A673 (cell line): ENCODE data around the gene DDX54. TPM values are rescaled to one million over a fixed set of nuclear protein-coding genes. Genes with fewer than 3 reads are reported as not detected.

Experiments used
- BruUV-seq: library from RNA; stranded (reverse); fragments of 400-500 nt; replicated peaks from 2 replicates; lab custom pipeline; 2021; lab: Mats Ljungman, UMichigan
- CTCF ChIA-PET: fragments of 300-600 bp; sonication (Branson Sonifier 250); formaldehyde crosslinking; loops from one replicate; lab custom pipeline; 2022; ENCODE audit warnings: antibody characterized with exemption; lab: Charles Lee
- POLR2A ChIA-PET: fragments of 300-600 bp; sonication (Branson Sonifier 250); formaldehyde crosslinking; loops from one replicate; lab custom pipeline; 2022; ENCODE audit warnings: antibody characterized with exemption; ENCODE audit not compliant: low non-redundant PET; lab: Charles Lee
- DNase-seq: peaks from one replicate; pipeline ENCODE4 v3.0.0-alpha.2; 2015; ENCODE audit warnings: low spot score
- H3K27ac ChIP-seq: fragments of 200-600 bp; sonication (generic); 2 replicates; pipeline ENCODE4 v1.5.1; 2016; ENCODE audit warnings: mixed run types, low read depth, mild to moderate bottlenecking, mixed read lengths, antibody characterized with exemption, low read length; ENCODE audit not compliant: poor library complexity, severe bottlenecking
- H3K27me3 ChIP-seq: fragments of 200-600 bp; sonication (generic); replicated peaks from 2 replicates; pipeline ENCODE4 v1.6.1; 2017; ENCODE audit warnings: mixed run types, low read depth, mild to moderate bottlenecking, mixed read lengths, antibody characterized with exemption, low read length; ENCODE audit not compliant: insufficient read depth, poor library complexity
- H3K36me3 ChIP-seq: fragments of 200-600 bp; sonication (generic); 2 replicates; pipeline ENCODE4 v1.6.1; 2016; ENCODE audit warnings: mixed run types, mild to moderate bottlenecking, mixed read lengths, antibody characterized with exemption, low read length; ENCODE audit not compliant: insufficient read depth, poor library complexity, severe bottlenecking
- H3K4me1 ChIP-seq: fragments of 200-600 bp; sonication (generic); 2 replicates; pipeline ENCODE4 v1.6.1; 2017; ENCODE audit warnings: mixed run types, mild to moderate bottlenecking, mixed read lengths, antibody characterized with exemption, low read length; ENCODE audit not compliant: insufficient read depth, poor library complexity, severe bottlenecking
- H3K4me3 ChIP-seq: fragments of 200-600 bp; sonication (generic); 2 replicates; pipeline ENCODE4 v1.5.1; 2016; ENCODE audit warnings: low read depth, mixed run types, mild to moderate bottlenecking, mixed read lengths, low read length; ENCODE audit not compliant: poor library complexity, severe bottlenecking
- H3K9me3 ChIP-seq: fragments of 200-600 bp; sonication (generic); 2 replicates; pipeline ENCODE4 v1.6.1; 2016; ENCODE audit warnings: mixed run types, low read depth, mild to moderate bottlenecking, mixed read lengths, antibody characterized with exemption, low read length; ENCODE audit not compliant: poor library complexity, severe bottlenecking
- CTCF ChIP-seq: fragments of 300-800, 200-600 bp; sonication (generic); conservative IDR thresholded peaks from 2 replicates; pipeline ENCODE4 v1.5.1; 2017; ENCODE audit warnings: low read depth, mild to moderate bottlenecking, antibody characterized with exemption, low read length, moderate library complexity, mixed read lengths
- EZH2 ChIP-seq: fragments of 200-600 bp; sonication (generic); IDR thresholded peaks from 2 replicates; pipeline ENCODE4 v1.6.1; 2017; ENCODE audit warnings: borderline replicate concordance, low read depth, mild to moderate bottlenecking, mixed read lengths, antibody characterized with exemption, low read length; ENCODE audit not compliant: poor library complexity, severe bottlenecking
- intact Hi-C: fragments of 100-400 bp; cut with micrococcal nuclease; formaldehyde crosslinking; loops from one replicate; pipeline ENCODE4 v1.10.0; 2022; ENCODE audit not compliant: unreplicated experiment
- total RNA-seq: library from RNA; stranded (reverse); gene quantifications from 2 replicates; pipeline ENCODE4 v1.2.3, GENCODE V29; 2021

DDX54 gene
- total RNA-seq, 1 experiment from 2014 or later: 116 TPM

DNA sequence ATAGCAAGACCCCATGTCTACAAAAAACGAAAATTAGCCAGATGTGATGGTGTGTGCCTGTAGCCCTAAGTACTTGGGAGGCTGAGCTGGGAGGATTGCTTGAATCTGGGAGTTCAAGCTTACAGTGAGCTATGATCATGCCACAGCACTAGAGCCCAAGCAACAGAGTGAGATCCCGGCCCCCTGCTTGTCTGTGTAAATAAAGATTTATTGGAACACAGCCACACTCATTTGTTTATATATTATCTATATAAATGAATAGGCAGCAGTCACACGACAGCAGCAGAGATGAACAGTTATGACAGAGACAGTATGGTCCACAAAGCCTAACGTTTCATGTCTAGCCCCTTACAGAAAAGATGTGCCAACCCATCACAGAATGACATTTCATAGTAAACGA is 14.8 kb downstream of the DDX54 start:
- POLR2A ChIA-PET: no interaction called here
- CTCF ChIA-PET: no interaction called here
- no peaks in the 10 kb centered on the region for H3K4me1 ChIP-seq
- DNase-seq: no peak
- intact Hi-C loops: no loop called here
- no peak overlapping the region for H3K27ac ChIP-seq
- TF ChIP-seq CTCF (no peak), EZH2 (no peak)
- no peak overlapping the region for H3K4me3 ChIP-seq
- BruUV-seq: no TSS peak
- no peaks in the 10 kb centered on the region for H3K27me3 ChIP-seq
- H3K36me3 ChIP-seq: peaks cover 61% of the 10 kb centered on the region
- no peaks in the 10 kb centered on the region for H3K9me3 ChIP-seq

DNA sequence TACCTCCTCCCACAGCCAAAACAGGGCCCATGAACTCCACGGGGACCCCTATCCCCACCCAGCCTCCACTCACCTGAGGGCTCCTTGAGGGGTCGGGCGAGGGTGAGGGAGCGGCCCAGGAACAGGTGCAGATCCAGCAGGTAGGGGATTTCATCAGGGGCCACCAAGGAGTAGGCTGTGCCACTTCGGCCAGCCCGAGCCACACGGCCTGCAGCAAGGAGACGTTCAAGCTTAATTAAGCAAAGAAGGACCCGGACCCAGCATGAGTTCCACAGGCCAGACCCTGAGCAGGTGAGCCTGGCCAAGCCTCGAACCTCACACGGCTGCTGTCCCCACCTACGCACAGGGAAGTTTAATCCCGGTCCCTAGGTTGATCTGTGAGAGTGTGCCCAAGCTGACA is 15.6 kb downstream of the DDX54 start:
- peaks cover 57% of the 10 kb centered on the region for H3K36me3 ChIP-seq
- no peaks in the 10 kb centered on the region for H3K27me3 ChIP-seq
- no peaks in the 10 kb centered on the region for H3K9me3 ChIP-seq
- H3K4me3 ChIP-seq: no peak overlapping the region
- BruUV-seq: no TSS peak
- intact Hi-C loops: no loop called here
- DNase-seq: no peak
- ChIA-PET POLR2A (no interaction called here), CTCF (no interaction called here)
- TF ChIP-seq CTCF (no peak), EZH2 (no peak)
- no peak overlapping the region for H3K27ac ChIP-seq
- H3K4me1 ChIP-seq: no peaks in the 10 kb centered on the region

DNA sequence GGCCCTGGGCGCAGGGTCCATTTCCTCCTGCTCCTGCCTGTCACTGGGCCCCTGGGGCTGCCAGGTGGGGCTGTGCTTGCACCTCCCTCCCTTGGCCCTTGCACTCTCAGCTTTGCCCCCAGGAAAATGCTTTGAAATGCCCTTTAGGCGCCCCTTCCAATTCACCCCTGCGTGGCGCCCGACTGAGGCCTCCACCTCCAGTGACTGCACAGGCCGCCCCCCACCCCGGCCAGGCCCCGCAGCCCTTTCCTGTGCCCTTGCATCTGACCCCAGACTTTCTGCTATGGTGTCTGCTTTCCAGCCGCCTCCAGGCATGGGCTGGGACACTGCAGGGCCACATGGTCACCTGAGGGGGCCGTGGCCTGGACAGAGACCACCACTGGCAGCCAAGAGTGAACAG is 17.4 kb downstream of the DDX54 start:
- POLR2A ChIA-PET: no interaction called here
- no peaks in the 10 kb centered on the region for H3K4me1 ChIP-seq
- no TSS peak for BruUV-seq
- intact Hi-C loops: no loop called here
- no peak for DNase-seq
- TF ChIP-seq EZH2: no peak
- no peak for TF ChIP-seq CTCF
- CTCF ChIA-PET: no interaction called here
- no peaks in the 10 kb centered on the region for H3K27me3 ChIP-seq
- H3K9me3 ChIP-seq: no peaks in the 10 kb centered on the region
- H3K36me3 ChIP-seq: peaks cover 41% of the 10 kb centered on the region
- no peak overlapping the region for H3K4me3 ChIP-seq
- H3K27ac ChIP-seq: no peak overlapping the region
